Measurements from ENCODE around the gene ZDHHC14. TPM values are rescaled to one million over a fixed set of nuclear protein-coding genes. Genes with fewer than 3 reads are reported as not detected.

The ZDHHC14 gene
- total RNA-seq, 1 donor from 2014 or later: 5.5 TPM

GRCh38 chr6:157493173-157493572 is 112.2 kb downstream of the ZDHHC14 start:
- DNase-seq: no peak

GRCh38 chr6:157493576-157493975 is 112.6 kb downstream of the ZDHHC14 start:
- no peak for DNase-seq

GRCh38 chr6:157494132-157494710 is 113.2 kb downstream of the ZDHHC14 start:
- no peak for DNase-seq

- no peak for DNase-seq
Measured at GRCh38 chr6:157496534-157497095, 115.6 kb downstream of the ZDHHC14 start.

- no peak for DNase-seq
Measured at GRCh38 chr6:157497579-157497978, 116.6 kb downstream of the ZDHHC14 start.

- DNase-seq: no peak
Measured at GRCh38 chr6:157498817-157499216, 117.8 kb downstream of the ZDHHC14 start.

GRCh38 chr6:157500022-157500421 is 119.0 kb downstream of the ZDHHC14 start:
- DNase-seq: no peak

- no peak for DNase-seq
Measured at GRCh38 chr6:157503018-157503747, 122.2 kb downstream of the ZDHHC14 start.

- DNase-seq: no peak
Measured at GRCh38 chr6:157505912-157506491, 125.0 kb downstream of the ZDHHC14 start.

GRCh38 chr6:157510323-157511188 is 129.6 kb downstream of the ZDHHC14 start:
- DNase-seq: no peak

- DNase-seq: no peak
Measured at GRCh38 chr6:157511682-157512381, 130.8 kb downstream of the ZDHHC14 start.

GRCh38 chr6:157512382-157512682 is 131.3 kb downstream of the ZDHHC14 start:
- DNase-seq: no peak

GRCh38 chr6:157513004-157513603 is 132.1 kb downstream of the ZDHHC14 start:
- DNase-seq: no peak

GRCh38 chr6:157513619-157514485 is 132.9 kb downstream of the ZDHHC14 start:
- no peak for DNase-seq

- DNase-seq: no peak
Measured at GRCh38 chr6:157514659-157515496, 133.9 kb downstream of the ZDHHC14 start.

- DNase-seq: no peak
Measured at GRCh38 chr6:157516319-157517026, 135.5 kb downstream of the ZDHHC14 start.

GRCh38 chr6:157517601-157518359 is 136.8 kb downstream of the ZDHHC14 start:
- no peak for DNase-seq
